GM19328 (cell line): Measurements from ENCODE around the gene ARHGEF10L.

Source experiments
- ATAC-seq: cut with Tn5 transposase; IDR thresholded peaks from one replicate; pipeline ENCODE4 v1.9.1; 2021; ENCODE audit warnings: mild to moderate bottlenecking, moderate library complexity; ENCODE audit not compliant: unreplicated experiment

Gene ARHGEF10L

DNA sequence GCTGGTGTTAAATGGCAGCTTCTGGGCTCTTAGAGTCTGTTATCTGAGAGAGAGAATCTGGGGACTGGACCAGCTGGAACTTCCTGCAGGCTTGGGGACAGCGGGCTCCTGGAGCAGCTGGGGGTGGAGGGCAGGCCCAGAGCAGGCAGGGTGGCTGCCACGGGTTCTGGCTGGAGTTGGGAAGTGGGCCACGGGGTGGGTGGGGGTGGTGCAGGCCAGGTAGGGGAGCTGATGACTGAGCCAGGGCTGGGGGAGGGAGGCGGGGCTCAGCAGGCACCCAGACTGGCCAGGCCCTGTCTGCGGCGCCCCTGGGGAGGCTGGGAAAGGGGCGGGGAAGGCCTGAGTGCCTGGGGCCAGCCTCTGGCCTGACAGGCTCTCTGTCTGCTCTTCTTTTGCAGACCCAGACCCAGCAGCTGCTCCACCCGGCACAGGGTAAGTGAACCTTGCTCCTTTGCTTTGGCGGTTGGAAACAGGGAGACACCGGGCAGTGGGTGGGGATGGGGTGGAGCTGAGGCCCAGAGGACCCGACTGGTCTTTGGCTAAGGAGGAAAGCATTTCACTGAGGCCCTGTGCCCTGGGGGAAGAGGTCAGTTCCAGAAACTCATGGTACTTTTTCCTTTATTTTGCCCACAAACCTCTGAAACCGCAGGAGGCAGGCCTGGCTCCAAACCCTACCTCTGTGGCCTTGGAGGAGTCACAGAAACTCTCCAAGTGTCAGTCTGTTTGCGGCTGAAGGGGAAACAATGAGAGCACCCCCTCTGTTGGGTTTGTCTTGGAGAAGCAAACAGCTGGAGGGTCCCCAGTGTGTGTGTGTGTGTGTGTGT lies 48.8 kb downstream of the ARHGEF10L start:
- no peak for ATAC-seq

DNA sequence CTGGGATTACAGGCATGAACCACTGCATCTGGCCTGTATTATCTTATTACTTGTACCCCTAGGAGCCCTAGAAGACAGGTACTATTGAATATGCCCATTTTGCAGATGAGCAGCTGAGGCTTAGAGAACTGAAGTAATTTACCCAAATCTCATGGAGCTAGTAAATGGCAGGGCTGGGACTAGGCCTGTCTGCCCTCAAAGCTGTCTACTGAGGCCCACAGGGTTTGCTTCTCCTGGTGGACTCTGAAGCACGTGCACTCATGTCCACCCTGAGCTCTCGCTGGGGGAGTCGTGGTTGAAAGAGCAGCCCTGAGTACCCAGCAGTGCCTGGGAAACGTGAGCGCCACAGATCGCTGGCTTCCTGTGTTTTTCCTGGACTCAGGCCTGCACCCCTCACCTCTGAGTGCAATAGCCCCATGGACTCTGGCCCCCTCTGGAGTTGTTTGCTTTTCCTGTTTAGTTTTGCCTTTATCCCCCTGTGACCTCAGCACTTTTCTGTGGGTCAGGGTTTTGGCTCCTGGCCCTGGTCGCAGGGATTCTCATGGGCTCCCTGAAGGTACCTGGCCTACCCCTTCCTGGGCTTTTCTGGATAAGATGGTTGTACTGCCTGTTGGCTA lies 52.4 kb downstream of the ARHGEF10L start:
- ATAC-seq: no peak

DNA sequence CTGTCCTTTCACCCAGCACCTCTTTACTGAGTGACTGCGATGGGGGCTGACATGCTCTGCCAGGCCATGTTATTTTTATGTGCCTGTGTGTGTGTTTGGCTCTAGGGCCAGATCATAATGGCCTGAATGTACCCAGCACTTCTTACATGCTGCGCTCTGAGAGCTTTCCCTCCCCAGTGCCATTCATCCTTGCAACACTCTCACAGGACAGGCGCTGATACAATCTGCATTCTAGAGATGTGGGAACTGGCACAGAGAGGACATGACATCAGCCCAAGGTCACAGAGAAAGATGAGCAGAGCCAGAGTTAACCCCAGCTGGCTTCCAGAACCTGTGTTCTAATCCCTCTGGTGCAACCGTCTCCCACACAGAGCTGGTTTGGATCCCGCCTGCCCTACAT lies 54.5 kb downstream of the ARHGEF10L start:
- no peak for ATAC-seq

DNA sequence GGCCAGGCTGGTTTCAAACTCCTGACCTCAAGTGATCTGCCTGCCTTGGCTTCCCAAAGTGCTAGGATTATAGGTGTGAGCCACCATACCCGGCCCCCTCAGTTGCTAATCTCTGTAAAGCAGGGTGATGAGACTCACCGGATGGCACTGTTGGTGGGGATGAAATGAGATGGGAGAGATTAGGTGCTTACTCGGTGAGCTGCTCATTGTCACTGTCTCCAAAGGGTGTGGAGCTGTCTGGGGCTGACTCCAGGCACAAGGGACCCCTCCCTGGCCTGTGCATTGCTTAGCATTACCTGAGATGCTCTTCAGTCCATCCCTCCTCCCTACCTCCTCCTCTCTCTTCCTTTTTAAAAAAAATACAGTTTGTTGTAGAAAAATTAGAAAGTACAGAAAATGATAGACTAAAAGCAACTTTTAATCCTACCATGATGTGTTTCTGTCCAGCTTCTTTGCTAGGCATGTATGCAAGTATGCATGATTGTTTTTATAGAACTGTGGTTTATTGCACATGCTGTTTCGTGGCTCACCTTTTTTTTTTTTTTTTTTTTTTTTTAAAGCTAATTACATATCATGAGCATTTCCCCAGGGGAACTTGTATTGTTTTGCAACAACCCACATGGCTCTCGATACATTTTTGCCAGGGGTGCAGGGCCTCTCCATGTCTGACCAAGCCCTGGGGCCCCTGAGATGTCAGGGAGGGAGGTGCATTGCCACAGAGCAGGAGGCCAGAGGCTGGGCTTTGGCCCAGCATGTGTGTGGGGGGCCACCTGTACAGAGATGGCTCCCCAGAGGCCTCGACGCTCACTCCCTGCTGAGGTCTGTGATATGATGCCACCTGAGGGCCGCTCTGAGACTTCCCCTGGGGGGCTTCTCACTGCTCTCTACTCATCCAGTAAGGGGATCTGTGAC lies 55.4 kb downstream of the ARHGEF10L start:
- no peak for ATAC-seq

DNA sequence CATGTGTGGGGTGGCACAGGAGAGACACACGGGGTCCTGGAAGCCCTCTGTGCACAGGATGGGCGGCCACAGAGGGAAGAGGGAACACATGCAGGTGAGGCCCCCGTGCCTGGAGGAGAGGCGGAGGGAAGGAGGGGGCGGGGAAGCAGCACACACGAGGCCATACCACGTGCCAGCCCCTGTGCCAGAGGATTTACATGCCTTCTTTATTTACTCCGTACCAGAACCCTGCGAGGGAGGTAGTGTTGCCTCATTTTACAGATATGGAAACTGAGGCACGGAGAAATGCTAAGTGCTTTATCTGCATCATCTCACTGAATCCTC lies 56.1 kb downstream of the ARHGEF10L start:
- no peak for ATAC-seq

DNA sequence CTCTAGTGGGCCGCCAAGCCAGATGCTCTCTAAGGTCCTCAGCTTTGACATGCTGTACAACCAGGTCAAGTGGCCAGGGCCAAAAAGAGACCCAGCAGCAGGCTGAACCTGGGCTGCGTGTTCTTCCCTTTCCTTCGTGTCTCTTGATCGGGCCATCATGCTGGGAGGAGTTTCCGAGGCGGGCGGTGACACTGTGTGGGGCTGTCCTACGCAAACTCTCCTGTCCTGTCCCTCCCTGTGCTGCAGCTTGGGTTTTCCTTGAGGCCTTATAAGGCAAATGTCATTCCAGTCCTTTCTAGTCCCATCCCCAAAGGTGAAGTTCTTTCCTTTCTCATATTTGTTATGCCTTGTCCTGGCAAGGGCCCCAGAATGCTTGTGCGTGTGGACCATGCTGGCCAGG lies 56.7 kb downstream of the ARHGEF10L start:
- ATAC-seq: no peak

DNA sequence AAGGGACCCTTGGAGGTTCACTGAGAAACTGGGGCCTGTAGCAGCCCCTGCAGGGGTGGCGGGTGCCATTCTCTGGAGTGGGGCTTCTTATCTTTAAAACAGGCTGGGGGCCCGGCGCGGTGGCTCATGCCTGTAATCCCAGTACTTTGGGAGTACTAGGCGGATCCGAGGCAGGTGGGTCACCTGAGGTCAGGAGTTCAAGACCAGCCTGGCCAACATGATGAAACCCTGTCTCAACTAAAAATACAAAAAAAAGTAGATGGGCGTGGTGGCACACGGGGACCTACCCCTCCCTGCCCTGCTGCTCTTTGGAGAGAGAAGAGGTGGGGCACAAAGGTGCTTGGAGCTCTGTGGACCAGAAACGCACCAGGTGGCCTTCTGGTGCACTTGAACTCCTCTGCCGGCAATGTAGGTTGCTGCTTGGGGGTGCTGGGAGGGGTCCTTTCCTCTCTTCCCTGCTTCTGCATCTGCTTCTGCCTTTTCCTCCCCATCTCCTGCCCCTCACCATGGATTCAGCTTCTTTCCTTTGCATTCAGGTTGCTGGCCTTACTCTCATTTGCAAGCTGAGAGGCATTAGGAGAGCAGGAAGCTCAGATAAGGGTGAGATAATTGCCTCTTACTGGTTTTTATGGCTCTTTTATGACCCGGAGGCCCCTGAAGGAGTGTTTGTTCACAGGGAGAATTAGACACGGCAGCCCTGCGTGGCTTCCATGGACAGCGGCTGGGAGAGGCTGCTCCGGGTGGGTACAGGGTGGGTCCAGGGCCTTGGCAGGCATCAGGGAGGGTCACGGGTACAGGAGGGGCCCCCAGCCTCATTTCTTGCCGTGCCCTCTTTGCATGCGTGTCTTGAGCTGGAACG lies 57.4 kb downstream of the ARHGEF10L start:
- ATAC-seq: no peak

DNA sequence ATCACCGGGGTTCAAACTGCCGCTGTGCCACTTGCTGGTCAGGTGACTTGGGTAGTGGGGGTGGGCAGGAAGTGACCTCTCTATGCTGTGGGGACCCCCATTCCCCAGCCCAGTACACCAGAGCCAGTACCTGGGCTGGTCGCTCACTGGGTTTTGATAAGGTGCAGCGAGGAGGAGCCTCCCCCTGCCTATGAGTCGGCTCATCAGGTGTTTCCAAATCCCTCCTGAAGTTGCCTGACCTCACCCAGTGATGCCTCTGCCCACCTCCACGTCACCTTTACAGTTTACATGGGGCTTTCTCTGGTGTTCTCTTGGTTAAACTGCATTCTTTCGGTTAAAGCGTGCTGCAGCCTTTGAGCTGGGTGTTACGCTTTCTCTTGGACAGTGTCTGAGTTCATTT lies 58.2 kb downstream of the ARHGEF10L start:
- no peak for ATAC-seq

DNA sequence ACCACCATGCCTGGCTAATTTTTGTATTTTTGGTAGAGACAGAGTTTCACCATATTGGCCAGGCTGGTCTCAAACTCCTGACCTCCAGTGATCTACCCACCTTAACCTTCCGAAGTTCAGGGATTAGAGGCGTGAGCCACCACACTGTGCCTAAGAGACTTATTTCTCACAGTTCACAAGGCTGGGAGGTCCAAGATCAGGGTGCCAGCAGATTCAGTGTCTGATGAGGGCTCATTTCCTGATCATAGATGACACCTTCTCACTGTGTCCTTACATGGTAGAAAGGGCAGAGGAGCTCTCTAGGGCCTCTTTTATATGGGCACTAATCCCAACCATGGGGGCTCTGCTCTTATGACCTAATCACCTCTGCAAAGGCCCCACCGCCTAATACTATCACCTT lies 58.8 kb downstream of the ARHGEF10L start:
- ATAC-seq: no peak

DNA sequence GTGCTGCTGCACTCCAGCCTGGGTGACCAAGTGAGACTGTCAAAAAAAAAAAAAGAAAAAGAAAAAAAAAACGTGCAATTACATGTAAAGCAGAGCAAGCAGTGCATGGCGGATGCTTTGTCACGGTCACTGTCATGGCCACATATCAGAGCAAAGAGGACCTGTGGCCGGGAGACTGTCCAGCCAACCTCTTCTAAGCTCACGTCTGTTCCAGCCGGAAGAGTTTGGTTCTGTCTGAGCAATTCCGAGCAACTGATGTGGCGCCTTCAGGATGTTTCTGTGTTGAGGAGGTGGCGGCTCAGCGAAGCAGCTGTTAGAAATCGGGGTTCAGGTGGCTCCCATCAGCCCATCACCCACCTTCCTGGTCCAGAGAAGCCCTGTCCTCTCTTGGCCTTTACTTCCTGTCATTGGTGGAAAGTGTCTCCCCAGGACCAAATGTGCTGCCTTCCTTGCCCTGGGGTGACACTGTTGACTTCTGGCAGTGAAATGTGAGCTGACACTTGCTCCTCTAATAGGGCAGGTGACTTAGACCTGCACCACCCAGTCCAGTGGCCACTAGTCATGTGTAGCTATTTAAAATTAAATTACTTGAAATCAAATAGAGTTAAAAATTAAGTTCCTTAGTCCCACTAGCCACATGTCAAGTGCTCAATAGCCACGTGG lies 59.9 kb downstream of the ARHGEF10L start:
- ATAC-seq: no peak

DNA sequence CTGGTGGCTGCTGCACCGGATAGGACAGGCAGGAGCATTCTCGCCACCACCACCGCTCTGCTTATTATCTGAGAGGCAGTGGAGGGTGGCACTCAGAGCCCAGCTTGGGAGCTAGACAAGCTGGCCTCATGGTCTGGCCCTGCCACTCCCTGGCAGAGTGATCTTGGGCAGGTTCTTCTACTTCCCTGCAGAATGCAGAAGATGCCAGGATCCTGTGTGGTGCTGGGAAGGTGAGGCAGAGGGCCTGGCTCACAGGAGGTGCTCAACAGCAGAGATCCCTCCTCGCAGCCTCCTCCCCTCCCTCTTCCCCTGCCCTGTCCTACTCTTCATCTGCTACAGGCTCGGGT lies 60.4 kb downstream of the ARHGEF10L start:
- ATAC-seq: no peak

DNA sequence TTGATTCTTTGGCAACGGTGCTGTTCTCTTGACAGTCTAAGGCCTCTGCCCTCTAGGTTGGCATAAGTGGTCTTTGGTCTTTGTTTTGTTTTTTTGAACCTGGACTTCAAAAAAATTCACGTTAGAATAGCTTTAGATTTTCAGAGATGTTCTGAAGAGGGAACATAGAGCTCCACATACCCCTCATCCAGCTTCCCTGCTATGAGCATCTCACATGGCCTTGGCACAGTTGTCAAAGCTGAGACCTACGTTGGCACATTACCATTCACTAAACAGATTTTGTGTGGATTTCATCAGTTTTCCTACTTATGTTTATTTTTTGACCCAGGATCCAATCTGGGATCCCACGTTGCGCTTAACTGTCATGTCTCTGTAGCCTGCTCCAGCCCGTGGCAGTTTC lies 60.8 kb downstream of the ARHGEF10L start:
- ATAC-seq: no peak

DNA sequence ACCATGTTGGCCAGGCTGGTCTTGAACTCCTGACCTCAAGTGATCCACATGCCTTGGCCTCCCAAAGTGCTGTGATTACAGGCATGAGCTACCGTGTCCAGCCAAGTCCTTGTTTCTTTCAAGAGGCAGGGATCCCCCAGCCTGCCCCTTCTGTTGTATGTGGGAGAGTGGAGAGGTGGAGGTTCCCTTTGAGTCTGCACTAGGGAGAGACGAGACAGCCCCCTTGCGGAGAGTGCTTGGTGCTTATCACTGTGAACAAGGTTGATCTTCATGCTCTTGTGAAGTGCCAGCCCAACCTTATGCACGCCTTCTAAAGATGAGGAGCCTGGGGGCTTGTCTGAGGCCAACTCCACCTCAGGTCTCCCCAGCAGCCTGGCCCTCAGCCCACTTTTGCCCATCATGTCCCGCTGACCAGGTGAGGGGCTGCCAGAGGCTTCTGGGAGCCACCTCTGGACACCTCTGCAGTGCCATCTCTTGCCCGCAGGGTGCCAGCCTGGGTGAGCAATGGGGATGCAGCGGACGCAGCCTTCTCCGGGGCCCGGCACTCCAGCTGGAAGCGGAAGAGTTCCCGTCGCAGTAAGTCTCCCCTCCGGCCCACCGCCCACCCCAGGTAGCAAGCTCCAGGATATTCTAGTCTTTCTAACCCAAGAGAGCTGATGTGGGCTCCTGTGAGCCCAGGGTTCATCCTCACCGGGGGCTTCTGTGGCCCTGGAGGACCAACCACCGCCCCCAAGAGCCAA lies 62.3 kb downstream of the ARHGEF10L start:
- no peak for ATAC-seq

DNA sequence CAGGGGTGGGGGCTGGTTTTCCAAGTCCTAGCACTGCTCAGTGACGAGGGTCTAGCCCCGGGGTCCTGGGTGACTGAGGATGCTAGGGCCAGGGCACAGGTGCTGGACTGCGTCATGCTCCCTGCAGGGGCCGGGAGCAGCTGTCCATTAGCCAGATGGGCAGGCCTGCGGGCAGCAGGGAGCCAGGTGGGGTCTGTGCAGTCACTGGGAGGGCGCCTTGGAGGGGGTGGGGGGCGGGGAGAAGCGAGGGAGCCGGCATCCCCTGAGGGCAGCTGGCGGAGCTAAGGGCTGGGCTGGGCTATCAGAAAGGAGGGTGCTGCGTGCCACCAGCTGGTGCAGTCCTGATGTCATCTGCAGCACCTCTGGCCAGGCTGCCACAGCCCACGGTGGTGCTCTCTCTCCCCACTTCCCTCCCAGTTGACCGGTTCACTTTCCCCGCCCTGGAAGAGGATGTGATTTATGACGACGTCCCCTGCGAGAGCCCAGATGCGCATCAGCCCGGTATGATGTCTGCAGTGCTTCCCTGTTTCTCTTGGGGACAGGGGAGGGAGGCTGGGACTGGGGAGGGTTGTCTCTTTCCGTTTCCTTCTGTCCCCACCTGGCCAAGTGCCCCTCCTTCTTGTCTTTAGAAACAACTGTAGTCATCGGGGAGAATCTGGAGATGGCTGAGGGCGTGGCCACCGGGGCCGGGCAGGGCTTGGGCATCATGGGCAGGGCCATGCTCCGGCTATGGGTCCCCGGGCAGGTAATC lies 63.8 kb downstream of the ARHGEF10L start:
- no peak for ATAC-seq

DNA sequence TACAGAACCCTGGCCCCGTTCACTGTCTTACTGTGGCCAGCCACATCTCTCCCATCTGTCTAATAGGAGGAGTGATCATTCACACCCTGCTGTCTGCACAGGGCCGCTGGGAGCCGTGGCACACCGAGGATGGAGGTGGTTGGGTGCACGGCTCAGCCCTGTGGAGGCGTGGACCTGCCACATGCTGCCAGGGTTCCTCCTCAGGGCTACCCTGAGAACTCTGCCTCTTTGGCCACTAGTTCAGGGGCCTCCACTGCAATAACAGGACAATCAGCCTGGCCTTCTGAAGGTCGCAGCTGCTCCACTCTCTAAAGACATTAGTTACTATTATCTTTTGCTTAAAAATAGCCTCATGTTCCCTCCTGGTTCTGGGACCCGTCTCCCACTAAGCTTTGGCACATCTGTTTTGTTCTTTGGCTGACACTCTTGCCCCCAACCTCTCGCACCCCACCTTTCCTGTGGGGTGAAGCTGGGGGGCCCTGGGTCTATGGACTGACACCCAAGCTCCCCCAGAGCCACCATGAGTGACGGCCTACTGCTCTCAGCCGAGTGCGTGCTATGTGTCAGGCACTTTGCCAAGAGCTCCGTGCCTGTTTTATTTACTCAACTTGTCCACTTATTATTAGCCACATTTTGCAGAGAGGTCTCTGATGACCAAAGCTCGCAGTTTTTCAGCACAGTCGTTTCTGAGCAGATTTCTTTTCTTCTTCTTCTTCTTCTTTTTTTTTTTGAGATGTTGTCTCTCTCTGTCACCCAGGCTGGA lies 66.3 kb downstream of the ARHGEF10L start:
- ATAC-seq: no peak

DNA sequence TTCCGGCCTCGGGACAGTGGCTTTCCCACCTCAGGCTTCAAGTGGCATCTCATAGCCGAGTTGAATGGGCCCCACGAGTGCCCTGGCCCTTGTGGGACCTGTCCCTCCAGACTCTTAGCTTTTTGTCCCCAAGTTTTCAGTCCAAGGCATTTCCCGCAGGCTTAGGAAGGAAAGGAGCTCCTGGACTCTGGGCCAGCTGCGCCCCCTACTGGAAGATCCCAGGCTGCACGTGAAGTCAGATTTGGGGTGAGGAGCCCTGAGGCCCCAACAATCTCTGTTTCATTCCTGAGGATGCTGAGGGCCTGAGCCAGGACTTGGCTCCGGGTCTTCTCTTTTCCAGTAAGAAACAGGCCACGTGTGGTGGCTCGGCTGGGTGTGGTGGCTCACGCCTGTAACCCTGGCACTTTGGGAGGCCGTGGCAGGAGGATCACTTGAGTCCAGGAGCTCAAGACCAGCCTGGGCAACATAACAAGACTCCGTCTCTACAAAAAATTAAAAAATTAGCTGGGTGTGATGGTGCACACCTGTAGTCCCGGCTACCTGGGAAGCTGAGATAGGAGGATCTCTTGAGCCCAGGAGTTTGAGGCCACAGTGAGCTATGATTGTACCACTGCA lies 67.4 kb downstream of the ARHGEF10L start:
- ATAC-seq: no peak

DNA sequence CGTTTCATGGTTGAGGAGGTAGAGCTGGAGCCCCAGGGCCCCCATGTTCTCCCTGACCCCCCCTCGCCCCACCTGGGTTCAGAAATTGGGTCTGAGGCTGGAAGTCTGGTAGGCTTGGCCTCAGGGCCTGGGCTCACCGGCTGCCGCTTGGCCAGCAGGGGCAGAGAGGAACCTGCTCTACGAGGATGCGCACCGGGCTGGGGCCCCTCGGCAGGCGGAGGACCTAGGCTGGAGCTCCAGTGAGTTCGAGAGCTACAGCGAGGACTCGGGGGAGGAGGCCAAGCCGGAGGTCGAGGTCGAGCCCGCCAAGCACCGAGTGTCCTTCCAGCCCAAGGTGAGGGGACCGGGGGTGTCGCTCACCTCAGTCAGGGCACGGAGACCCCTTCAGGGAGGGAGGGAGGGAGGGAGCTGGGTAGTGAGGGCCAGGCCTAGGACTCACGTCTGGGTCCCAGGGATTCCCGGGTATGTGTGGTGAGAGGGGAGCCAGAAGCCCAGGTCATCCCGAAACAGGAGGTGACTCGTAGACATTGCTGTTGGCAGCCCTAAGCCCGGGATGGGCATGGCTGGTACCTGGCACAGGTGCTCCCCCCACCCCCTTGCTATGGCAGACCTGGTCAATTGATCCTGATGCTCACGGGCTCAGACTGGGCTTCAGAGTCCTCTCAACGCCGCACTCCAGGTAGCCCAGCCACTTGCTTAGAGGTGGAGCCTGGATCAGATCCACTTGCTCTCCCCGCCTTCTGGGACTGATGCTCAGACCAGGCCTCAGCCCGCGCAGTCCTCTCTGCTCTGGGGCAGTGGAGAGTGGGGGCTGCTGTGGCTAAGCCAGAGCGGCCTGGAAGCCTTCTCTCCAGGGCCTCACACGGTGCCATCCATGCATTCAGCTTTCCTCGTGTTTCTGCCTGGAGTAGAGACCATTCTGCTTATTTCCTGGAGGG lies 68.4 kb downstream of the ARHGEF10L start:
- no peak for ATAC-seq
